HG02943 (cell line): ENCODE measurements around the gene IQGAP1.
"Not testable (repeated sequence)": the region's sequence is repeated elsewhere in the genome, so short reads cannot be mapped to it uniquely, and the experiment has no call there.

Source experiments
- ATAC-seq: cut with Tn5 transposase; IDR thresholded peaks from one replicate; pipeline ENCODE4 v1.9.1; 2021; ENCODE audit warnings: mild to moderate bottlenecking, low read depth, moderate library complexity; ENCODE audit not compliant: unreplicated experiment

IQGAP1 gene

GRCh38 chr15:90471769-90472168 is 83.7 kb downstream of the IQGAP1 start:
- ATAC-seq, result no peak

- no peak for ATAC-seq
These were observed 90.9 kb downstream of the IQGAP1 start for GRCh38 chr15:90478846-90479481.

- ATAC-seq, result no peak
These were observed 91.6 kb downstream of the IQGAP1 start for GRCh38 chr15:90479656-90480055.

- no peak for ATAC-seq
These were observed 93.0 kb downstream of the IQGAP1 start for GRCh38 chr15:90481023-90481422.

- no peak for ATAC-seq
These were observed 94.3 kb downstream of the IQGAP1 start for GRCh38 chr15:90482124-90483011.

GRCh38 chr15:90483012-90483307 is 94.9 kb downstream of the IQGAP1 start:
- ATAC-seq, result no peak

- ATAC-seq, result no peak
These were observed 95.6 kb downstream of the IQGAP1 start for GRCh38 chr15:90483637-90484036.

- ATAC-seq, result no peak
These were observed 99.1 kb downstream of the IQGAP1 start for GRCh38 chr15:90487186-90487585.

- ATAC-seq, result no peak
These were observed 101.5 kb downstream of the IQGAP1 start for GRCh38 chr15:90489514-90489913.

- no peak for ATAC-seq
These were observed 101.9 kb downstream of the IQGAP1 start for GRCh38 chr15:90489944-90490343.

GRCh38 chr15:90493647-90494046 is 105.6 kb downstream of the IQGAP1 start:
- no peak for ATAC-seq

- no peak for ATAC-seq
These were observed 107.0 kb downstream of the IQGAP1 start for GRCh38 chr15:90495067-90495466.

- ATAC-seq, result no peak
These were observed 108.7 kb downstream of the IQGAP1 start for GRCh38 chr15:90496791-90497190.

GRCh38 chr15:90497376-90497775 is 109.3 kb downstream of the IQGAP1 start:
- no peak for ATAC-seq

GRCh38 chr15:90497912-90498311 is 109.9 kb downstream of the IQGAP1 start:
- ATAC-seq, result no peak

- ATAC-seq, result no peak
These were observed 112.1 kb downstream of the IQGAP1 start for GRCh38 chr15:90500171-90500570.

- no peak for ATAC-seq
These were observed 113.9 kb downstream of the IQGAP1 start for GRCh38 chr15:90501898-90502297.

GRCh38 chr15:90510781-90511180 is 122.7 kb downstream of the IQGAP1 start:
- ATAC-seq, result not testable (repeated sequence)

GRCh38 chr15:90511211-90511618 is 123.2 kb downstream of the IQGAP1 start:
- ATAC-seq, result not testable (repeated sequence)

- no peak for ATAC-seq
These were observed 124.2 kb downstream of the IQGAP1 start for GRCh38 chr15:90512276-90512675.

GRCh38 chr15:90512981-90513380 is 124.9 kb downstream of the IQGAP1 start:
- ATAC-seq, result no peak

GRCh38 chr15:90513448-90513847 is 125.4 kb downstream of the IQGAP1 start:
- no peak for ATAC-seq
